Stimulated activated CD8-positive, alpha-beta memory T cell treated with anti-CD3 and anti-CD28 coated beads, Interleukin-15, amount 100 ng/mL, for 24 hours (primary cell): ENCODE results near the gene TNFRSF6B.
"Not testable (repeated sequence)": the region's sequence is repeated elsewhere in the genome, so short reads cannot be mapped to it uniquely, and the experiment has no call there.

ENCODE experiments used
- DNase-seq: peaks from one replicate; pipeline ENCODE4 v3.0.0-alpha.2; 2020; ENCODE audit warnings: low read depth

The TNFRSF6B gene

DNA sequence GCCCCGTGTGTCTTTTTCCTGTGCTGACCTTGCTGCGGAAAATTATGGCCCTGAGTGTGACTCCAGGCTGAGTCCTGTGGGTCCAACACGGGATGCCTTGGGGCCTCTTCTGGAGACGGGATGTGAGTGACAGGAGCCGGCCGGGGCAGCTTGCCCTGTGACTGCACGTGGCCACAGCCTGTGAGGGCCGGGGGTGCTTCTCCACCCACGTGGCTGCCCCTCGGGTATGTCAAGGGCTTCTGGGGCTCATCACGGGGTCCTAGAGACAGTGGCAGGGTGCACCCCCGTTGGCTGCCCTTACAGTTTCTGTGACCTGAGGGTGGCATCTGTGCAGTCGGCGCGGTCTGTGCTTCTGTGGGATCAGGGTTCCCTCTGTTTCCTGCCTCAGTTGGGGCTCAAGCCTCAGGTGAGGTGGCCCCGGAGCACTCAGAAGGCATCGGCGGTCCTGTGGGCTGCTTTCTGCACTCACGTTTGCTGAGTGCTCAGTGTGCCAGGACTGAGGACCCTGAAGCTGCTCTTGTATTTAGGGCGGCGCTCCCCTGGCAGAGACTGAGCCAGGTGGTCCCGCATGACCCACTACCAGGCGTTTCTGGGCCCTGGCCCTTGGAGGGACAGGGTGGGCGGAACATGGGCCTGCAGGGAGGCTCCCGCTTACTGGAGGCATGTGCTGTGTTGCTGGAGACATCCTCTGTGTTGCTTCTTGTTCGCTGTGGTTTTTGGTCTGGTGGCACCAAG is 33.0 kb upstream of the TNFRSF6B start:
- DNase-seq: no peak

DNA sequence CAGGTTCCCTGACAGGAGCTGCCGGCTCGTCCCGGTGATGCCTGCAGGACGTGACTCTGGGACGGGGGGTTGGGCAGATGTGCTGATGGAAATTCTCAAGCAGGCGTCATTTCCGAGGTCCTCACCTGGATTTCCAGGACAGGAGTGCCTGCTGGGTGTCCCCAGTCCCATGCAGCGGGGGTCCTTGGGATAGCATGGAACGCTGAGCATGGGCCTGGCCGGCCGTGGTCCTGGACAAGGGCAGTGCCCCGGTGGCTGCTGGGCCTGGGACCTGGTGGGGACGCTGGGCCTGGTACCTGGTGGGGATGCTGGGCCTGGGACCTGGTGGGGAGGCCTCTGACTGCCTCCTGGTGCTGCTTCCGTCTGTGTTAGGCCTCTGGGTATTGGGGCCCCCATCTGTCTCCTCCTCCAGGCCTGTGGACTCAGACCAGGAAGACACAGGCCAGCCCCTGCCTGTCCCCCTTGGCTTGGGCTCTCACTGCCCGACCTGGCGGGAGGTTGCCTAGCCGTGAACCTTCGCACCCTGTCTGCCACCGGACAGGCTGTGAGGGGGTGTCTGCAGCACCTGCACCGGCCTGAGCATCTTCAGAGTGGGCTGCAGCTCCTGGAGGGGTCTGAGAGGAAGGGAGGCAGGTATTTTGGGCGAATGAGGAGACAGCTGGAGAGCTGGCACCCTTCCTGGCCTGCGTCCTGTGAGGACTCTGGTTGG is 32.2 kb upstream of the TNFRSF6B start:
- no peak for DNase-seq

DNA sequence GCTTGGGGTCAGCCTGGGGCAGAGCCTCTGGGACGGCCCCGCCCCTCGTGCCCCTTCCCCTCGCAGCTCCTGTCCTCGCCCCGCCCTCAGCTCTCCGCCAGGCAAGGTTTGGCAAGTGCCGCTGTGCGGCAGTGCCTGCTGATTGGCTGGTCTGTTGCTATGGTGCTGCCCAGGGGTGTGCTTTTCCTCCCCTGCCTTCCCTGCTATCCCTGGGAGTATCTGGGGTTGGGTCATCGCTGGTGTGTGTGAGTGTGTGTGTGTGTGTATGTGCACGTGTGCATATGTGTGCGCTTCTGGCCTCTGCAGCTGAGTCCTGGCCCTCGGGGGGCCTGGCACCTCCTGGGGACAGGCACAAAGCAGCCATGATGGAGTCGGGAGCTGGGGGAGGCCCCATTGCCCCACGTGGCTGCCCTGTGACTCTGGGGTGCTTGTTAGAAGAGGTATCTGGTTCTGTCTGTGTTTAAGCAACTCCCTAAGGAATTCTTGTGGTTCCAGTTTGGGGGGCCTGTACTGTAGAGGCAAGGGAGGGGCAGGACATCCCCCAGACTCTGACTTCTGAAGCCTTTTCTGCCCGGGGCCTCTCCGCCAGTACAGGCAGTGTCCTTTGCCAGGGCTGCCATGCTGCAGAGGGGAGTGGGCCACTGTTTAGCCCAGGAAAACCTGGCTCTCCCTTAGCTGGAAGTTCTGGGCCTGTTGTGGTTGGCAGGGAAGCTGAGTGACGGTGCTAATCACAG is 31.4 kb upstream of the TNFRSF6B start:
- DNase-seq: no peak

DNA sequence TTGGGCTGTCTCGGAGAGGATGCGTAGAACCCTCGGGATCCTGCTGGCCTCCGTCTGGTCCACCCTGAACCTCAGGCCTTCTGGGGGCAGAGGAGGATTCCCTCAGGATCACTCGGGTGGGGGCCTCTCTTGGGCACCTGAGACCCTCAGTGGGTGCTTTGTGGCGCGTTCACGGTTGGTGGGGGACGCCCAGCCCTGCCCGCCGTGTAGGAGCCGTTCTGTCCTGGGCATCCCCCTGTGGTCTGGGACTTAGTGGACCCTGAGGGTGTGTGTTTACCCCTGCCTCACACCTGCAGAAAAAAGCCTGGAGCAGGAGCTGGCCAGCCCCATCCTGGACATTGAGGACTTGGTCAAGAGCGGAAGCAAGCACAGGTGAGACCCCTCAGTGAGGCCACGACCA is 30.7 kb upstream of the TNFRSF6B start:
- no peak for DNase-seq

DNA sequence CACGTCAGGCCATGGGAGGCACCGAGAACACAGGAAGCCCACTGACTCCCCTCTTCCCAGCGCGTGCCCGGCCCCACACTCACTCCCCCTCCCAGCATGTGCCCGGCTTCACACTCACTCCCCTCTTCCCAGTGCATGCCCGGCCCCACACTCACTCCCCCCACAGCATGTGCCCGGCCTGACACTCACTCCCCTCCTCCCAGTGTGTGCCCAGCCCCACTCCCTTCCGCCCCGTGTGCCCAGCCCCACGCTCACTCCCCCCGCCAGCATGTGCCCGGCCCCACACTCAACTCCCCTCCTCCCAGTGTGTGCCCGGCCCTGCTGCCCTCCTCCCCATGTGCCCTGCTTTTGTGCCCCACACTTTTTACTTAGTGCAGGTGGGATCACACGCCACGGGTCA is 28.6 kb upstream of the TNFRSF6B start:
- no peak for DNase-seq

DNA sequence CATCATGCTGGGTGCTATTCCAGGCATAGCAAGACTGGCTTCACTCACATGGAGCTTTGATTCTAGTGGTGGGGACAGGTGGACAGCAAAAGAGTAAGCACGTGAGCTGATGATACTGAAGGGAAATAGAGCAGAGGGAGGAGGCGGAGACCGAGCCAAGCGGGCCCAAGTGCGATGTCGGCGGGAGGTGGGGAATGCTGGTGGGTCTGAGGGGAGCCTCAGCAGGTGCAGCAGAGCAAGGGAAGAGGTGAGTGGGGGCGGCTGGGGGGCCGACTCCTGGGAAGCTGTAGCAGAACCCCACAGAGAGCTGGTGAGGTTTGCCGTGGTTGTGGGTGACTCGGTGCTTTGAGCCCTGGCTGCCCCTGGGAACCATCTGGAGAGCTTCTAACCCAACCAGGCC is 28.1 kb upstream of the TNFRSF6B start:
- no peak for DNase-seq

DNA sequence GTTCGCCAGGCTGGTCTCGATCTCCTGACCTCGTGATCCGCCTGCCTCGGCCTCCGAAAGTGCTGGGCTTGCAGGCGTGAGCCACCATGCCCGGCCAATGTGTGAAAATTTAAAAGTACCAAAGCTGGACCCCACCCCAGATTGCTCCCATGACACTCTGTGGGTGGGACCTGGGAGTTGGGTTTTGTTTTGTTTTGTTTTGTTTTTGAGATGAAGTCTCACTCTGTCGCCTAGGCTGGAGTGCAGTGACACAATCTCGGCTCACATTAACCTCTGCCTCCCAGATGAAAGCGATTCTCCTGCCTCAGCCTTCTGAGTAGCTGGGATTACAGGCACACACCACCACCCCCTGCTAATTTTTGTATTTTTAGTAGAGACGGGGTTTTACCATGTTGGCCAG is 24.8 kb upstream of the TNFRSF6B start:
- not testable (repeated sequence) for DNase-seq

DNA sequence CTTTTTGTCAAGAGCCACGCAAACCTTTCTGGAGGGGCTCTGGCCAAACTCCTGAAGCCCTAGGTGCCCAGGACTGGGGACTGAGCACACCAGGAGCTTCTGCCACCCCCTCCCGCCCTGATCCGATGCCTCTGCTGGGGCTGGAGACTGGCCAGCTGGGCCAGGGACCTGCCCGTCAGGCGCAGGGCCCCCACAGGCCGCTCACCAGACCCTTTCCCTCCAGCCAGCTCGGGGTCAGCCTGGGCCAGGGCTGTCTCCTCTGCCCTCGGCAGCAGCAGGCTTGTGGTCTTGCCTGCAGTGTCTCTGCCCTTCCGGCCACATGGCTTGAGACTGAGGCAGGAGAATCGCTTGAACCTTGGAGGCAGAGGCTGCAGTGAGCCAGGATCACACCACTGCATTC is 23.8 kb upstream of the TNFRSF6B start:
- no peak for DNase-seq

DNA sequence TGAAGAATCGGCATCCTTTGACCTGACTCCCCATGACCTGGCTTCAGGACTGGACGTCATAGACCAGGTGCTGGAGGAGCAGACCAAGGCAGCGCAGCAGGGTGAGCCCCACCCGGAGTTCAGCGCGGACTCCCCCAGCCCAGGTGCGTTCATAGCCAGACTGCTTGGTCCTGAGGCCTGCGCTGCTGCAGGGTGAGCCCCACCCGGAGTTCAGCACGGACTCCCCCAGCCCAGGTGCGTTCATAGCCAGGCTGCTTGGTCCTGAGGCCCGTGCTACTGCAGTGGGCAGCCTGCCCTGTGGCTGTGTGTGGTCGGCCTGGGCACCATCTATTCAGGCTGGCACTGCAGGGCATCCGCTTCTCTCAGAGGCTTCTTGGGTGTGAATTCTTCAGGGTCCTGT is 22.5 kb upstream of the TNFRSF6B start:
- no peak for DNase-seq

DNA sequence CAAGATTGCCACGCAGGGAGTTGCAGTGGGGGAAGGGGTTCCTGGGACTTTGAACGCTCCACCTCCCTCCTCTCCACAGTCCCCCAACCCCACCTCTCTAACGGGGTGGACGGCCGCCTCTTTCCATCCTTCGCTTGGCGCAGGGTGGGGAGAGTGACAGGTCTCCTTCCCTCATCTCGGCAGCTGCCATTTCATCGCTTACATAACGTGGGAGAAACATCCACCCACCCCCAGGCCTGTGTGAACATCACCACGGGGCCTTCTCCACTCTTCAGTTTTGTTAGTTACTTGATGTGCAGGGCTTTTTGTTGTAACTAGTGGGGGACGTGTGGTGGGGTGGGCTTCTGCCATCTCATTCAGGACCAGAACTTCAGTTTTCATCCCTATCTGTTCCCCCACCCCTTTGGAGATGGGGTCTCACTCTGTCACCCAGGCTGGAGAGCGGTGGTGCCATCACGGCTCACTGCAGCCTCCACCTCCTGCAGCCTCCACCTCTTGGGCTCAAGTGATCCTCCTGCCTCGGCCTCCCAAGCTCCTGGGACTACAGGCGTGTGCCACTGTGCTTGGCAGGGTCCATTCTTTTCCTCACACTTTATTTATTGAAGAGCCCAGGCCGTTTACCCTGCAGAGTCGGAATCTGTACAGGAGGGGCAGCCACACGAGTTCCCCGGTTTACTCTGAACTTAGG is 20.6 kb upstream of the TNFRSF6B start:
- no peak for DNase-seq

DNA sequence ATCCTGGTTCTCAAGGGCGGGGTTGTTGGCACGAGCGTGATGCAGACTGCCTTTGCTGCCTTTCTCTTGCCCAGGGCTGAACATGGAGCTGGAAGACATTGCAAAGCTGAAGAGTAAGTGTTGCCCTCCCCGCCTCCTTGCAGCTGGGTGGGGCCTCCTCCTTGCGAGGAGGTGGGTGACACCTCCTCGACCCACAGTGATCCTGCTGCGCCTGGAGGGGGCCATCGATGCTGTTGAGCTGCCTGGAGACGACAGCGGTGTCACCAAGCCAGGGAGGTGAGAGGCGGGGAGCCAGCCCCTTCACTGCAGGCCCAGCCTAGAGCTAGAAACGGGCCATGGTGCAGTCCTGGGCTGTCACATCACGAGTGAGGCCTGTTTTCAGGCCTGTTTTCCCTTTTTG is 18.4 kb upstream of the TNFRSF6B start:
- DNase-seq: no peak

DNA sequence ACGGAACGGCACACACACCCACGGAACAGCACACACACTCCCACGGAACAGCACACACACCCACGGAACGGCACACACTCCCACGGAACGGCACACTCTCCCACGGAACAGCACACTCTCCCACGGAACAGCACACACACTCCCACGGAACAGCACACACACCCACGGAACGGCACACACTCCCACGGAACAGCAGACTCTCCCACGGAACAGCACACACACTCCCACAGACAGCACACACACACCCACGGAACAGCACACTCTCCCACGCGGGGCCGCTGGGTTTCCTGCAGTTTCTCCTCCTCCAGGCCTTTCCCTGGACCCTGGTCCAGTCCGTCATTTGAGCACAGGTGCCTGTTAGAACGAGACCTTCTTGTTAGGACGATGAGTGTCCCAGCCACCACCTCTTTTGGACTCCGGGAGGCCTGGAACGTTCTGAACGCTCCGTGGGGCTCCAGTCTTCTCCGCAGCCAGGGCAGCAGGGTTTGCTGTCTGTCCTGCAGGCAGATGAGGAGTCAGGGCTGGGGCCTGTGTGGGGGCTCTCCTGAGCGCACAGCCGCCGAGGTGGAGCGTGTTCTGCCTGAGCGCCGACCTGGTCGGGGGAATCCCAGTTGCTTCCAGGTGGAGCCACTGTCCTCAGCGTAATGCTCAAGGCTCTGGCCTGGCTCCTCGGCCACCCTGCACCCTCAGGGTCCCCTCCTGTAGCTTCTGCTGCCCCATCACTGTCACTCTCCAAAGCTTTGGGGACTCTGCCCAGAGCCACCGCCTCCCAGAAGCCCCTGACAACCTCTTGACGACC is 17.6 kb upstream of the TNFRSF6B start:
- no peak for DNase-seq

DNA sequence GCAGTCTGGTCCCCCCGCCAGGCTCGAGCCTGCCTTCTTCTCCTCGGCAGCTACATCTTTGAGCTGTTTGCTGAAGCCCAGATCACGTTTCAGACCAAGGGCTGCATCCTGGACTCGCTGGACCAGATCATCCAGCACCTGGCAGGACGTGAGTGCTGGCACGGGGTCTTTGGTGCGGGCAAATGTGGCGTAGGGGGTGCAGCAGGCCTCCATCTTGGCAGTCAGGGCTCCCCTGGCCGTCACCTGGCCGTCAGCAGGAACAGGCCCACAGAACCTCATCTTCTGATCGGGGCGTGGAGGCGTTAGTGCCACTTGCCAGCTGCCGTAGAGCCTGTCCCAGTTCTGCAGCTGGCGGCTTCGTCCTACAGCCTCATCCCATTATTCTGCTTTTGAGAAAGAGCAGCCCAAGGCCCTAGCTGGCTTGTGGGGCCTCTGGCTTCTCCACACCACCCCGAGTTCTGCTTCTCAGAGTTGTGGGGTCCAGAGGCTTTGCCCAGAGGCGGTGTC is 16.6 kb upstream of the TNFRSF6B start:
- DNase-seq: no peak

DNA sequence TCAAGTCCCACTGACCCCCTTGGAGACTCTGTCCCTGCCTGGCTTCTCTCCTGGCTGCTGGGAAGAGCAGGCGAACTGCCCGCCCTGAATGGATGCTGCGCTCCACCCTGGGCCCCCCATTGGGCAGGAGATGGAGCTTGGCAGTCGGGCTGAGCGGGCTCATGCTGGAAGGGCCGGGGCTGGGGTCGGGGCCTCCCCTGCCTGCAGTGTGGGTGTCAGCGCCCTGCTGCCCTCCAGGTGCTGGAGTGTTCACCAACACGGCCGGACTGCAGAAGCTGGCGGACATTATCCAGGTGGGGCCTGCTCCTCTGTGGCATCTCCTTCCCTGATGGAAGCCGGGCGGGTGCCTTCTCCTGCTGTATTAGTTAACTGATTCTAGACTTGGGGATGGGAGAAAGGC is 16.0 kb upstream of the TNFRSF6B start:
- DNase-seq: no peak

DNA sequence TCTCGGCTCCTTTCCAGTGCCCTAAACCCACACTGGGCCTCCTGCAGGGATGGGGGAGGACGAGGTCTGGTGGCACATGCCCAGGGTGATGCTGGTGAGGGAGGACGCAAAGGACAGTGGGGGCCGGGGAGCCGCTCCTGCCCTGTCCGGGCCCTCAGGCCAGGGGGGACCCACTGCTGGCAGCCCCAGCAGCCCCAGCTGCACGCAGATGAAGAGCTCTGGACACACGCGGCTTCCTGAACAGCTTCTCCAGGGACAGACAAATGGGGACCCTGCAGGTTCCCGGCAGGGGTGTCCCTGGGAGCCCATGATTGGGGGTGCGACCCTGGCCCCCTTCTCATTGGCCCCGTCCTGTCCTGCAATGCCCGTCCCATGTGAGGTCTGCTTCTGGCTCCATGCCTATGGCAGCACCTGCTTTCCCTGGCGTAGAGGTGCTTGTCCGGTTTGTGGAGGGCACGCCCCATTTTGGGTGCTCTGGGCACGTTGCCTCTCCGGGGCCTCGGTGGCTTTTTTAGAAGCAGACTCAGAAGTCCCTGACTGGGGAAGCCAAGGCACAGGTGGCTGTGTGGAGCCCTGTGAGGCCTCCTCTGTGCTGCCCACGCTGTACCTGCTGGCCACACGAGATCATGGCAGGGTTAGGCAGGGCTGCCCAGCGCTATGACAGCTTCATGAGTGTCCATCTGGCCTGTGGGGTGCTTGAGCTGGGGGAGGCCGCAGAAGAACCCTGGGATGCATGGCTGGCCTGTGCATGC is 15.4 kb upstream of the TNFRSF6B start:
- no peak for DNase-seq

DNA sequence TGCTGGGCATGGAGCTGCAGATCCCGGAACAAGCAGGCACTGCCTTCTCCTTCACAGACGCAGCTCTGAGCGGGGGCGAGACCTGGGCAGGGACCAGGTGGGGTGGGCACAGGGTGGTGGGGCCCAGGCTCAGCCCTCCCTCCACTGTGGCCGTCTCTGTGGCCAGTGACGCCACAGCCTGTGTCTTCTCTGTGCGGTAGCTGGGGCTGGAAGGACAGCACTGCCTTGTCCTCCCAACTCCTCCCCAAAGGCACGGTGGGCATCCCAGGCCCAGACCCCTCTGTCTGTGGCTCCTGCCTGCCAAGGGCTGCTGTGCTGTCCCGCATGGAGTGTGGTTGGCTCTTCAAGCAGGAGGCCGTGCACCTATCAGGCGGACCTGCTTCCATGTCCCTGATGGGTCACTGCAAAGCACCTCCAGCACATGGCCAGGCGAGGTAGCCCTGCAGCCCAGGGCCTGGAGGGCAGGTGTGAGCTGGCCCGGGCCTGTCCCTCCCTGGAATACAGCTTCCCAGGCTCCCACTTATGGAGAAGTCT is 14.8 kb upstream of the TNFRSF6B start:
- no peak for DNase-seq

DNA sequence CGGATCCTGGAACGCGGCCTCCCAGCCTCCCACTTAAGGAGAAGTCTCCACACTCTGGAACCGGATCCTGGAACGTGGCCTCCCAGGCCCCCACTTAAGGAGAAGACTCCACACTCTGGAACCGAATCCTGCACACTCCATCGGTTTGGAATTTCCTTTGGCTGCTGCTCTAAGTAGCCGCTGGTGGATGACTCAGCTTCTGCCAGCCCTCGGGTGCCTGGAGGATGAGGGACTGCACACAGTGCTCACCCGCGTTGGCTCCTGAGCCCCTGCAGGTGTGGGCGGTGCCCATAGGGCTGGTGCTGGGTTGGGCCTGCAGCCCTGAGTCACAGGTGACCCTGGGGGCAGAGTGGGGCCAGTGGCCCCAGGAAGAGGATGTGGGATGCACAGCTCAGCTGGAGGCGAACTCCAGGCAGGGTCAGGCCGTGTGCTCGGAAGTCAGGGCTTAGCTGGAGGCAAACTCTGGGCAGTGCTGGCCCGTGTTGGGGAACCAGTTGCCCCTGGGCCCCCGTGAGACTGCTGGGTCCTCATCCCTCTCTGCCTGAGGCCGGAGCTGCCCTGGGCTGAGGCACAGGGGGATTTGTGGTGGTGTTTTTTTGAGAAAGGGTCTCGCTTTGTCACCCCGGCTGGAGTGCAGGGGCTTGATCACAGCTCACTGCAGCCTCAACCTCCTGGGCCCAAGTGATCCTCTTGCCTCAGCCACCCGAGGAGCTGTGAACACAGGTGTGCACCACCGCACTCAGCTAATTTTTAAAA is 13.9 kb upstream of the TNFRSF6B start:
- DNase-seq: no peak

DNA sequence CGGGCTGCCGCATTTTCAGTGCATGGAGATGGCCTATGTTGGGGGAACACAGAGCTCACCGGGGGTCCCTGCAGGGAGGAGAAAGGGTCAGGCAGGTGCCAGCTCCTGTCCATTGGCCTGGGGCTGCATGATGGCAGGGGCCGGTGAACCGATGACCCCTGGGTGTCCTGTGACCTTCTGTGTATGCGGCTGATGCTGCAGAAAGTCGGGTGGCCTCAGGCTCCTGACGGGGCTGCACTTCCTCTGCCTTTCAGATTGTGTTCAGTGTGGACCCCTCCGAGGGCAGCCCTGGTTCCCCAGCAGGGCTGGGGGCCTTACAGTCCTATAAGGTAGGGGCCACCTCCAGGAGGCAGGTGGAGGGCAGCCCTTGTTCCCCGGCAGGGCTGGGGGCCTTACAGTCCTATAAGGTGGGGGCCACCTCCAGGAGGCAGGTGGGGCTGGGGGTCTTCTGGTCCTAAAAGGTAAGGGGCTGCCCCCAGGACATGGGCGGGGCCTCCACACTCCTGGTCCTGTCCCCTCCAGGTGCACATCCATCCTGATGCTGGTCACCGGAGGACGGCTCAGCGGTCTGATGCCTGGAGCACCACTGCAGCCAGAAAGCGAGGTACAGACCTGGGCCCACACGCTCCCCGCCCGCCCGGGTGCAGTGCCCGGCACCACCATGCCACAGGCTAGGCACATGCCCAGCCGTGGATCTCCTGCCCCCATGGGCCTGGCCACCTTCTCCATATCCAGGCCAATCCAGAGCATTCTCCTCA is 11.0 kb upstream of the TNFRSF6B start:
- DNase-seq: no peak

DNA sequence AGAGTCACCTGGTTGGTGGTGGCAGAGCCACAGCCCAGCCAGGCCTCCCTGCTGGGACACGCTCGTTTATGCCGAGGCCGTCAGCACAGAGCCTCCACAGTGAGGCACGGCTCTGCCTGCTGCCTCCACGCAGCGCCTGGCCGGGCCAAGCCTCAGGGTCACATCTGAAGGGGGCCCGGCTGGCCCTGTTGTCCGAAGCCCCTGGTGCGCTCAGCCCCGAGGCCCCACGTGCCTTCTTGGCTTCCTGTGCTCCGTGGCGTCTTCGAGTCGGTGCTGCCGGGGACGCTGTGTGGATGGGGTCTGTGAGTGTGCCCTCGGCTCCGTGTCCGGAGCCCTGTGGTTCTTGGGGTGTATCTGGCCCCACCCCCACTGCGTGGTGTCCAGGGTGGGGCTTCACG is 10.4 kb upstream of the TNFRSF6B start:
- DNase-seq: no peak
